Measurements from ENCODE around the gene RBM20. TPM values are rescaled to one million over a fixed set of nuclear protein-coding genes. Genes with fewer than 3 reads are reported as not detected.

Gene RBM20
- total RNA-seq, 1 experiment from 2014 or later, result 0.17 TPM

DNA sequence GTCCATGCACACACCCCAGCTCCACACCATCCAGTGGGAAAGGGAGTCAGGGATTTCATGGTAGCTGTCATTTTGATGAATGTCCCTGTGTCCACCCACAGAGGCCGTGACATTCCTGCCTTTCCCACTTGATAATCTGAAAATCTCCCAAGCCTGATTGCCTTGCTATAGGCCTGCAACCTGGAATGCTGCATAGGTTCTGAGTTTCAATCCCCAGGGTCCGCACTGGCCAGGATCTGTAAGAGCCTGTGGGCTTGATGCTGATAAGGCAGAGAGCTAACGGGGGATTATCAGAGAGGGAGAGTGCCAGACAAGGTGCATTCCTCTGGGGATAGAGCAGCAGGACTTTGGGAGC is 57.5 kb downstream of the RBM20 start:
- no peak overlapping the region for H3T11ph ChIP-seq (ENCODE audit: low read length)
- H3K4me2 ChIP-seq (ENCODE audit: insufficient read depth, insufficient read length, low read length), result no peak overlapping the region
- H3K4me3 Mint-ChIP-seq, result no peak overlapping the region
- H3K79me1 ChIP-seq (ENCODE audit: insufficient read depth, low read depth, low read length, poor library complexity, severe bottlenecking), result no peaks in the 10 kb centered on the region
- H3K23me2 ChIP-seq (ENCODE audit: insufficient read length, low read depth, low read length, poor library complexity, severe bottlenecking), result no peaks in the 10 kb centered on the region
- H2AK5ac ChIP-seq (ENCODE audit: insufficient read length, low read length), result no peak overlapping the region
- no peak overlapping the region for H3K14ac ChIP-seq (ENCODE audit: insufficient read depth, low read length)
- H3K56ac ChIP-seq (ENCODE audit: insufficient read length, low read depth, low read length), result no peak overlapping the region
- TF ChIP-seq, protein P1, sequence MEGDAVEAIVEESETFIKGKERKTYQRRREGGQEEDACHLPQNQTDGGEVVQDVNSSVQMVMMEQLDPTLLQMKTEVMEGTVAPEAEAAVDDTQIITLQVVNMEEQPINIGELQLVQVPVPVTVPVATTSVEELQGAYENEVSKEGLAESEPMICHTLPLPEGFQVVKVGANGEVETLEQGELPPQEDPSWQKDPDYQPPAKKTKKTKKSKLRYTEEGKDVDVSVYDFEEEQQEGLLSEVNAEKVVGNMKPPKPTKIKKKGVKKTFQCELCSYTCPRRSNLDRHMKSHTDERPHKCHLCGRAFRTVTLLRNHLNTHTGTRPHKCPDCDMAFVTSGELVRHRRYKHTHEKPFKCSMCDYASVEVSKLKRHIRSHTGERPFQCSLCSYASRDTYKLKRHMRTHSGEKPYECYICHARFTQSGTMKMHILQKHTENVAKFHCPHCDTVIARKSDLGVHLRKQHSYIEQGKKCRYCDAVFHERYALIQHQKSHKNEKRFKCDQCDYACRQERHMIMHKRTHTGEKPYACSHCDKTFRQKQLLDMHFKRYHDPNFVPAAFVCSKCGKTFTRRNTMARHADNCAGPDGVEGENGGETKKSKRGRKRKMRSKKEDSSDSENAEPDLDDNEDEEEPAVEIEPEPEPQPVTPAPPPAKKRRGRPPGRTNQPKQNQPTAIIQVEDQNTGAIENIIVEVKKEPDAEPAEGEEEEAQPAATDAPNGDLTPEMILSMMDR (conservative IDR thresholded peaks at IDR 0.05), result no peak
- peak overlapping the region; percentile 92 for H4K8ac ChIP-seq (replicated peaks; ENCODE audit: insufficient read length, low read depth, low read length)
- no peak overlapping the region for H4K91ac ChIP-seq (ENCODE audit: insufficient read length, low read depth, low read length)
- H2BK5ac ChIP-seq (ENCODE audit: insufficient read length, low read length), result no peak overlapping the region
- no peaks in the 10 kb centered on the region for H3K9me3 Mint-ChIP-seq
- H3K4me1 Mint-ChIP-seq, result peaks cover 22 to 23% of the 10 kb centered on the region in 2 experiments
- no peak overlapping the region for H2BK12ac ChIP-seq (ENCODE audit: insufficient read length, low read depth, low read length)
- no peak overlapping the region; a peak in 2 of 7 replicates for H3K27ac Mint-ChIP-seq
- no peak overlapping the region for H3K9ac ChIP-seq (ENCODE audit: extremely low read depth, insufficient read length, low read length)
- H2BK120ac ChIP-seq (ENCODE audit: low read depth, low read length, poor library complexity, severe bottlenecking), result no peak overlapping the region
- no peak overlapping the region for H3K23ac ChIP-seq (ENCODE audit: insufficient read length, low read depth, low read length)
- H3K18ac ChIP-seq (ENCODE audit: insufficient read length, low read depth, low read length), result no peak overlapping the region
- H4K20me1 ChIP-seq (ENCODE audit: control insufficient read depth, insufficient read depth, insufficient read length), result no peaks in the 10 kb centered on the region
- no peaks in the 10 kb centered on the region for H3K36me3 Mint-ChIP-seq (ENCODE audit: insufficient read depth in 1 of 3, low read depth in 3 of 3)
- H3K4me1 ChIP-seq (ENCODE audit: insufficient read depth, low read length), result peaks cover 11% of the 10 kb centered on the region; the same call in 1 of the 2 replicates
- H3K9me3 ChIP-seq (ENCODE audit: control insufficient read depth, low read depth, low read length), result no peaks in the 10 kb centered on the region
- DNase-seq, result no peak
- H4K5ac ChIP-seq (ENCODE audit: insufficient read length, low read depth, low read length), result no peak overlapping the region
- no peaks in the 10 kb centered on the region for H3K79me2 ChIP-seq (ENCODE audit: insufficient read depth, low read length)
- no peak overlapping the region for H2AFZ ChIP-seq (ENCODE audit: low read length)
- H2BK15ac ChIP-seq (ENCODE audit: low read depth, low read length), result no peak overlapping the region
- no peaks in the 10 kb centered on the region for H3K27me3 ChIP-seq (ENCODE audit: insufficient read depth, low read length)
- no CpG with 5 or more reads among the region's 3 CpGs for WGBS (ENCODE audit: extremely low coverage, insufficient read length, low lambda C conversion rate)
- H3K4ac ChIP-seq (ENCODE audit: low read depth, low read length), result no peak overlapping the region
- no peaks in the 10 kb centered on the region; the same call in 1 of the 2 replicates for H3K27me3 Mint-ChIP-seq (ENCODE audit: low read depth)
- H3K27ac ChIP-seq (ENCODE audit: insufficient read length, low read depth, low read length), result no peak overlapping the region
- no peak overlapping the region for H2BK20ac ChIP-seq (ENCODE audit: low read depth, low read length, poor library complexity, severe bottlenecking)
